ENCODE measurements around the gene DPF3.

- no peak for TF ChIP-seq POLR2AphosphoS5 (IDR thresholded peaks at IDR 0.05; ENCODE audit: low read depth, low read length)
- TF ChIP-seq, protein P1, sequence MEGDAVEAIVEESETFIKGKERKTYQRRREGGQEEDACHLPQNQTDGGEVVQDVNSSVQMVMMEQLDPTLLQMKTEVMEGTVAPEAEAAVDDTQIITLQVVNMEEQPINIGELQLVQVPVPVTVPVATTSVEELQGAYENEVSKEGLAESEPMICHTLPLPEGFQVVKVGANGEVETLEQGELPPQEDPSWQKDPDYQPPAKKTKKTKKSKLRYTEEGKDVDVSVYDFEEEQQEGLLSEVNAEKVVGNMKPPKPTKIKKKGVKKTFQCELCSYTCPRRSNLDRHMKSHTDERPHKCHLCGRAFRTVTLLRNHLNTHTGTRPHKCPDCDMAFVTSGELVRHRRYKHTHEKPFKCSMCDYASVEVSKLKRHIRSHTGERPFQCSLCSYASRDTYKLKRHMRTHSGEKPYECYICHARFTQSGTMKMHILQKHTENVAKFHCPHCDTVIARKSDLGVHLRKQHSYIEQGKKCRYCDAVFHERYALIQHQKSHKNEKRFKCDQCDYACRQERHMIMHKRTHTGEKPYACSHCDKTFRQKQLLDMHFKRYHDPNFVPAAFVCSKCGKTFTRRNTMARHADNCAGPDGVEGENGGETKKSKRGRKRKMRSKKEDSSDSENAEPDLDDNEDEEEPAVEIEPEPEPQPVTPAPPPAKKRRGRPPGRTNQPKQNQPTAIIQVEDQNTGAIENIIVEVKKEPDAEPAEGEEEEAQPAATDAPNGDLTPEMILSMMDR (IDR thresholded peaks at IDR 0.05), result no peak
Observed at GRCh38 chr14:72801381-72801812, 92.5 kb downstream of the DPF3 start.
